ENCODE data around the gene NEUROG2. TPM values are rescaled to one million over a fixed set of nuclear protein-coding genes. Genes with fewer than 3 reads are reported as not detected.

NEUROG2 gene
- total RNA-seq, 2 experiments from 2014 or later: not detected

- Mint-ChIP-seq H3K27me3 (no peaks in the 10 kb centered on the region), H3K36me3 (ENCODE audit: low read depth) (peaks cover 29% of the 10 kb centered on the region), H3K9me3 (no peaks in the 10 kb centered on the region), H3K4me1 (ENCODE audit: low read depth) (no peaks in the 10 kb centered on the region), H3K27ac (no peak overlapping the region), H3K4me3 (no peak overlapping the region)
- H3K9me3 ChIP-seq (ENCODE audit: control insufficient read depth in 1 of 2, insufficient read depth in 1 of 2, low read length in 2 of 2): peaks cover 0 to 4% of the 10 kb centered on the region in 2 experiments
- H3K27ac ChIP-seq (ENCODE audit: low read depth in 1 of 2, low read length in 2 of 2): no peak overlapping the region
- intact Hi-C loops (cut with DNase I, micrococcal nuclease): no loop called here
- no peaks in the 10 kb centered on the region for H3K4me1 ChIP-seq (ENCODE audit: insufficient read depth, low read length)
- DNase-seq: no peak
- no peak overlapping the region for H3K4me3 ChIP-seq (ENCODE audit: low read length)
- ChIA-PET POLR2A (no interaction called here), CTCF (no interaction called here)
- ATAC-seq (ENCODE audit: poor library complexity): no peak
- TF ChIP-seq, protein P1, sequence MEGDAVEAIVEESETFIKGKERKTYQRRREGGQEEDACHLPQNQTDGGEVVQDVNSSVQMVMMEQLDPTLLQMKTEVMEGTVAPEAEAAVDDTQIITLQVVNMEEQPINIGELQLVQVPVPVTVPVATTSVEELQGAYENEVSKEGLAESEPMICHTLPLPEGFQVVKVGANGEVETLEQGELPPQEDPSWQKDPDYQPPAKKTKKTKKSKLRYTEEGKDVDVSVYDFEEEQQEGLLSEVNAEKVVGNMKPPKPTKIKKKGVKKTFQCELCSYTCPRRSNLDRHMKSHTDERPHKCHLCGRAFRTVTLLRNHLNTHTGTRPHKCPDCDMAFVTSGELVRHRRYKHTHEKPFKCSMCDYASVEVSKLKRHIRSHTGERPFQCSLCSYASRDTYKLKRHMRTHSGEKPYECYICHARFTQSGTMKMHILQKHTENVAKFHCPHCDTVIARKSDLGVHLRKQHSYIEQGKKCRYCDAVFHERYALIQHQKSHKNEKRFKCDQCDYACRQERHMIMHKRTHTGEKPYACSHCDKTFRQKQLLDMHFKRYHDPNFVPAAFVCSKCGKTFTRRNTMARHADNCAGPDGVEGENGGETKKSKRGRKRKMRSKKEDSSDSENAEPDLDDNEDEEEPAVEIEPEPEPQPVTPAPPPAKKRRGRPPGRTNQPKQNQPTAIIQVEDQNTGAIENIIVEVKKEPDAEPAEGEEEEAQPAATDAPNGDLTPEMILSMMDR (IDR thresholded peaks at IDR 0.05): no peak
- no peaks in the 10 kb centered on the region for H3K36me3 ChIP-seq (ENCODE audit: insufficient read depth, low read length)
- no peaks in the 10 kb centered on the region for H3K27me3 ChIP-seq (ENCODE audit: control insufficient read depth in 1 of 2, insufficient read depth in 2 of 2, low read length in 2 of 2)
These were observed 46.4 kb upstream of the NEUROG2 start for GRCh38 chr4:112562254-112562879.

- DNase-seq (no peak), ATAC-seq (ENCODE audit: poor library complexity) (no peak)
- ChIA-PET CTCF (interaction anchor here (1.3 kb wide), 1 partner anchor 9 kb away, joined by 3 read pairs; no protein-coding TSS in a partner anchor), POLR2A (no interaction called here)
- H3K4me1 Mint-ChIP-seq (ENCODE audit: low read depth): no peaks in the 10 kb centered on the region
- no peaks in the 10 kb centered on the region for H3K27me3 ChIP-seq (ENCODE audit: control insufficient read depth in 1 of 2, insufficient read depth in 2 of 2, low read length in 2 of 2)
- H3K36me3 Mint-ChIP-seq (ENCODE audit: low read depth): peaks cover 25% of the 10 kb centered on the region
- no peaks in the 10 kb centered on the region for H3K9me3 Mint-ChIP-seq
- no peaks in the 10 kb centered on the region for H3K4me1 ChIP-seq (ENCODE audit: insufficient read depth, low read length)
- H3K27ac Mint-ChIP-seq: no peak overlapping the region
- TF ChIP-seq, protein P1 (IDR thresholded peaks at IDR 0.05): no peak
- no peak overlapping the region for H3K4me3 ChIP-seq (ENCODE audit: low read length)
- H3K27ac ChIP-seq (ENCODE audit: low read depth in 1 of 2, low read length in 2 of 2): no peak overlapping the region
- H3K9me3 ChIP-seq (ENCODE audit: control insufficient read depth in 1 of 2, insufficient read depth in 1 of 2, low read length in 2 of 2): peaks cover 0 to 4% of the 10 kb centered on the region in 2 experiments
- intact Hi-C loops (cut with DNase I, micrococcal nuclease): no loop called here
- no peaks in the 10 kb centered on the region for H3K27me3 Mint-ChIP-seq
- H3K4me3 Mint-ChIP-seq: no peak overlapping the region
- H3K36me3 ChIP-seq (ENCODE audit: insufficient read depth, low read length): no peaks in the 10 kb centered on the region
These were observed 44.1 kb upstream of the NEUROG2 start for GRCh38 chr4:112560084-112560483.

DNA sequence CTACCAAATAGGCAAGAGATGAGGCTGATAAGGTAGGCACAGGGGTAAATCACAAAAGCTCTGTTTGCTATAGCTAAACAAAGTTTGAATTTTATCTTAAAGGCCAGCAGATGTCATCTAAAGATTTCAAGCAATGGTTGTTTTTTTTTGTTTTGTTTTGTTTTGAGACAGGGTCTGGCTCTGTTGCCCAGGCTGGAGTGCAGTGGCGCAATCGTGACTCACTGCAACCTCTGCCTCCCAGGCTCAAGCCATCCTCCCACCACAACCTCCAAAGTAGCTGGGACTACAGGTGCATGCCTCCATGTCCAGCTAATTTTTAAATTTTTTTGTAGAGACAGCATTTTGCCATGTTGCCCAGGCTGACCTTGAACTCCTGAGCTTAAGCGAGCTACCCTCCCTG lies 43.1 kb upstream of the NEUROG2 start:
- Mint-ChIP-seq H3K4me1 (ENCODE audit: low read depth) (no peaks in the 10 kb centered on the region), H3K27me3 (no peaks in the 10 kb centered on the region), H3K9me3 (no peaks in the 10 kb centered on the region), H3K27ac (no peak overlapping the region), H3K36me3 (ENCODE audit: low read depth) (peaks cover 26% of the 10 kb centered on the region), H3K4me3 (no peak overlapping the region)
- TF ChIP-seq, protein P1 (IDR thresholded peaks at IDR 0.05): no peak
- ATAC-seq (ENCODE audit: poor library complexity): no peak
- Histone ChIP-seq H3K9me3 (ENCODE audit: control insufficient read depth in 1 of 2, insufficient read depth in 1 of 2, low read length in 2 of 2) (no peaks in the 10 kb centered on the region), H3K27me3 (ENCODE audit: control insufficient read depth in 1 of 2, insufficient read depth in 2 of 2, low read length in 2 of 2) (no peaks in the 10 kb centered on the region), H3K4me3 (ENCODE audit: low read length) (no peak overlapping the region), H3K27ac (ENCODE audit: low read depth in 1 of 2, low read length in 2 of 2) (no peak overlapping the region), H3K36me3 (ENCODE audit: insufficient read depth, low read length) (no peaks in the 10 kb centered on the region), H3K4me1 (ENCODE audit: insufficient read depth, low read length) (no peaks in the 10 kb centered on the region)
- ChIA-PET POLR2A (no interaction called here), CTCF (no interaction called here)
- no peak for DNase-seq
- intact Hi-C loops (cut with DNase I, micrococcal nuclease): no loop called here

Data from CD4-positive, alpha-beta T cell (primary cell).